Stomach (tissue), 9 donors: ENCODE measurements around the gene HSPBP1. TPM values are rescaled to one million over a fixed set of nuclear protein-coding genes. Genes with fewer than 3 reads are reported as not detected.
A peak's percentile ranks its signal among the peaks of the same experiment; 100 is the strongest.

Experiments
- DNase-seq, 2 donors: peaks; one replicate each; pipeline versions ENCODE4 v3.0.0 to v3.0.0-alpha.2; 2013 to 2019
- H3K27ac ChIP-seq, 5 donors: fragments of 200-600 bp in 4 of 5; sonication (generic) in 4 of 5; one replicate each; pipeline ENCODE4 v1.5.1; 2013 to 2019; ENCODE audit warnings: mild to moderate bottlenecking in 1 of 5, moderate library complexity in 1 of 5
- H3K27me3 ChIP-seq, 3 donors: fragments of 200-600 bp; sonication (generic); one replicate each; pipeline ENCODE4 v1.5.1; 2017 to 2019; ENCODE audit warnings: mixed run types in 1 of 3
- H3K36me3 ChIP-seq, 4 donors: fragments of 200-600 bp; sonication (generic); 1 replicate in 3 of 4; 2 replicates in 1 of 4; pipeline ENCODE4 v1.5.1; 2016 to 2019
- H3K4me1 ChIP-seq, 4 donors: fragments of 200-600 bp; sonication (generic); one replicate each; pipeline ENCODE4 v1.5.1; 2016 to 2019
- H3K4me3 ChIP-seq, 4 donors: fragments of 200-600 bp; sonication (generic) in 3 of 4; one replicate each; pipeline ENCODE4 v1.5.1; 2016 to 2019; ENCODE audit warnings: mild to moderate bottlenecking in 1 of 4
- H3K9me3 ChIP-seq, 4 donors: fragments of 200-600 bp; sonication (generic); one replicate each; pipeline ENCODE4 v1.5.1; 2016 to 2019
- CTCF ChIP-seq, 7 experiments: fragments of 450-650 bp in 4 of 7; fragments of 200-600 bp in 3 of 7; sonication (generic) in 3 of 7; IDR thresholded peaks; one replicate each; pipeline ENCODE4 v1.5.1; 2016 to 2019; ENCODE audit warnings: antibody characterized with exemption in 7 of 7, control low read depth in 2 of 7, mild to moderate bottlenecking in 1 of 7
- EP300 ChIP-seq: sonication (generic); formaldehyde crosslinking; IDR thresholded peaks from one replicate; pipeline ENCODE4 v1.6.1; 2017; ENCODE audit warnings: antibody characterized with exemption
- POLR2A ChIP-seq, 4 donors: fragments of 450-650 bp; IDR thresholded peaks; one replicate each; pipeline ENCODE4 v1.6.1; 2016; ENCODE audit warnings: antibody characterized with exemption in 4 of 4, control low read depth in 2 of 4, mild to moderate bottlenecking in 1 of 4, moderate library complexity in 1 of 4
- POLR2AphosphoS5 ChIP-seq, 3 donors: sonication (generic); formaldehyde crosslinking; IDR thresholded peaks; one replicate each; pipeline ENCODE4 v1.6.1; 2016; ENCODE audit warnings: antibody characterized with exemption in 3 of 3
- WGBS, 5 donors: extraction: QIAGEN DNeasy Blood & Tissue Kit in 3 of 5; methylation state at CpG; one replicate each; pipeline versions ENCODE4 v1.1.5 to v1.1.7; 2013 to 2018; 5-methylcytosine and 5-hydroxymethylcytosine counted together
- intact Hi-C: fragments of 100-400 bp; cut with DNase I; formaldehyde crosslinking; loops from one replicate; pipeline ENCODE4 v1.15.1; 2023; ENCODE audit warnings: low total_unique reads
- polyA plus RNA-seq, 3 donors: library from polyadenylated mRNA; stranded (reverse); fragments of 200-250 nt; gene quantifications; one replicate each; pipeline ENCODE4 v1.2.3, GENCODE V29; 2013
- total RNA-seq, 5 donors: library from RNA; depleted of rRNA; stranded (reverse); fragments of >200 nt; gene quantifications; one replicate each; pipeline versions ENCODE4 v1.1.0 to v1.2.3, GENCODE V29; 2014 to 2016
- donor health status: healthy with polysubstance abuse.
- donor health status: Bipolar disorder and iron deficiency.
- donor health status: healthy.

Gene HSPBP1
- total and polyA plus RNA-seq, 8 donors, result 5.3 to 69.2 (median 26.3) TPM

DNA sequence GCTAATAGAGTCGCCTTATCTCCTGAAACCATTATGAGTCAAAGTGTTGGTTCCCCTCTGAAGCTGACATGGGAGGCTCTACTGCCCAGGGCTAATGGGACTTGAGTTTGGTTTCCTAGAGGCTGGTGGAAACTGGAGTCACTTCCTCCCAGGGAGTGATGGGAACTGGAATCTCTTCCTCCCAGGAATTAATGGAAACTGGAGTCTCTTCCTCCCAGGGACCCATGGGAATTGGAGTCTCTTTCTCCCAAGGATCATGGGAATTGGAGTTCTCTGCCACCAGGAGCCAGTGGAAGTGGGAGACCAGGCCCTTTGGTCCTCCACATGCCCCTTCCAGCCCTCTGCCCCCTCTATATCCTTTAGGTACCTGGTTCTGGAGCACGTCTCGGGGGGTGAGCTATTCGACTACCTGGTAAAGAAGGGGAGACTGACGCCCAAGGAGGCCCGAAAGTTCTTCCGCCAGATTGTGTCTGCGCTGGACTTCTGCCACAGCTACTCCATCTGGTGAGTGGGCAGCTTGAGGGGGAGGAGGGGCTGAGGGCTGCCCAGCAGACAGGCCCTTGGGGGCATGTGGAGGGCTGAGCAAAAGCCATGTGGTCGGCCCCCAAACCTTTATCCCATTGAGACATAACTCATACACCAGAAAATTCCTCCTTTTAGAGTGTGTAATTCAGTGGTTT lies 9.3 kb upstream of the HSPBP1 start:
- TF ChIP-seq POLR2AphosphoS5 (IDR thresholded peaks at IDR 0.05) (no peak), CTCF (IDR thresholded peaks at IDR 0.05) (no peak), EP300 (no peak), POLR2A (IDR thresholded peaks at IDR 0.05) (no peak)
- DNase-seq, result no peak
- peaks cover 0 to 15% (median 8%) of the 10 kb centered on the region in 4 donors for H3K4me1 ChIP-seq
- no peak overlapping the region for H3K27ac ChIP-seq
- no peak overlapping the region for H3K4me3 ChIP-seq
- 89 to 96% (median 95%) methylated on average over 9 of the region's 9 CpGs for WGBS, 5 donors
- intact Hi-C loops, result loop anchor here (10.0 kb wide), 1 partner anchor 206 kb away; no protein-coding TSS in a partner anchor
- H3K36me3 ChIP-seq, result peaks cover 0 to 34% (median 4%) of the 10 kb centered on the region in 4 donors
- no peaks in the 10 kb centered on the region for H3K9me3 ChIP-seq
- peaks cover 0 to 14% (median 1%) of the 10 kb centered on the region in 3 donors for H3K27me3 ChIP-seq

GRCh38 chr19:55287361-55288079 lies 7.6 kb upstream of the HSPBP1 start:
- Histone ChIP-seq H3K4me1 (peaks cover 0 to 26% (median 13%) of the 10 kb centered on the region in 4 donors), H3K27ac (no peak overlapping the region), H3K9me3 (no peaks in the 10 kb centered on the region), H3K36me3 (peaks cover 0 to 27% (median 0%) of the 10 kb centered on the region in 4 donors), H3K27me3 (peaks cover 0 to 32% (median 10%) of the 10 kb centered on the region in 3 donors), H3K4me3 (no peak overlapping the region)
- WGBS, 5 donors, result 83 to 89% (median 86%) methylated on average over 17 to 21 of the region's 21 CpGs
- TF ChIP-seq EP300, result no peak
- TF ChIP-seq CTCF (IDR thresholded peaks at IDR 0.05), result no peak
- TF ChIP-seq POLR2A (IDR thresholded peaks at IDR 0.05), result no peak
- TF ChIP-seq POLR2AphosphoS5 (IDR thresholded peaks at IDR 0.05), result no peak
- DNase-seq, result no peak
- intact Hi-C loops, result loop anchor here (10.0 kb wide), 1 partner anchor 207 kb away; no protein-coding TSS in a partner anchor

DNA sequence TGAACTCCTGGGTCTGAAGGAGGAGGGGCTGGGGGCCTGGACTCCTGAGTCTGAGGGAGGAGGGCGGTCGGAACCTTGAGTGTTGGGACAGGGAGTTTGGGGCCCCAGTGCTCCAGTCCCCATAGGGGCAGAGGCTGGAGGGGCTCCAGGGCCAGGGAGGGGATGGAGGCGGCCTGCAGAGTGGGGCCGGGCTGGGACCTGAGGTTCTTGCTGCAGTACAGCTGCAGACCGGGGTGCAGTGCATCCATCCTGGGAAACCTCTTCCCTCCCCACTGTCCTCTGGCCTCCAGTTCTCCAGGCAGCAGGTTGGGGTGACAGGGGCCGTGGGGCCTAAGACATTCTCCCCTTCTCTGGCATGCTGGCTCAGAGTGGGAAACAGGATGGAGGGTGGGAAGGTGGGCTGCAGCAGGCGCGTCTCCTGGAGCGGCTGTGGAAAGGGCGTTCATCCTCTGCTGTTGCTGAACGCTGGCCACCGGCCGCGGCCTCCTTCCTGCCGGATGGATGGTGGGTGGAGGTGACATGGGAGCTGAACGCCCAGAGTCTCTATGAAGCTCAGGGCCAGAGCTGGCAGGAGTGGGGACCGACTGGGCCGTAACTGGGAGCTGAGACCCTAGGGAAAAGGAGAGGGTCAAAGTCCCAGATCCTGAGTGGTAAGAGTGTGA lies 5.5 kb upstream of the HSPBP1 start:
- H3K36me3 ChIP-seq, result peaks cover 0 to 27% (median 0%) of the 10 kb centered on the region in 4 donors
- H3K27ac ChIP-seq, result peak overlapping the region in 4 of 5 donors; percentile 2 to 89 (median 78)
- intact Hi-C loops, result loop anchor here (10.0 kb wide), 1 partner anchor 209 kb away; no protein-coding TSS in a partner anchor
- WGBS, 5 donors, result 34 to 44% (median 42%) methylated on average over 7 to 18 of the region's 18 CpGs
- H3K9me3 ChIP-seq, result no peaks in the 10 kb centered on the region
- peaks cover 0 to 34% (median 10%) of the 10 kb centered on the region in 3 donors for H3K27me3 ChIP-seq
- no peak for DNase-seq
- H3K4me1 ChIP-seq, result peaks cover 6 to 33% (median 18%) of the 10 kb centered on the region in 4 donors
- peak overlapping the region in 2 of 4 donors; percentile 42 to 47 for H3K4me3 ChIP-seq
- no peak for TF ChIP-seq POLR2AphosphoS5 (IDR thresholded peaks at IDR 0.05)
- TF ChIP-seq EP300, result no peak
- no peak for TF ChIP-seq CTCF (IDR thresholded peaks at IDR 0.05)
- no peak for TF ChIP-seq POLR2A (IDR thresholded peaks at IDR 0.05)
